Heart left ventricle (tissue), 13 donors: ENCODE data around the gene IRF1.

Source experiments
- CTCF ChIP-seq, 12 donors: fragments of 200-600 bp; sonication (generic) in 4 of 12; IDR thresholded peaks; one replicate each; pipeline versions ENCODE4 v1.5.0 to v1.8.0; 2018 to 2022; ENCODE audit warnings: antibody characterized with exemption in 12 of 12, mild to moderate bottlenecking in 5 of 12
- POLR2A ChIP-seq, 2 donors: fragments of 450-650 bp; IDR thresholded peaks; one replicate each; pipeline ENCODE4 v1.6.1; 2017; ENCODE audit warnings: antibody characterized with exemption in 2 of 2, mild to moderate bottlenecking in 2 of 2, moderate library complexity in 2 of 2
- donor health status: ischemic (EF 13 %, LVEDD 7.1; RV severe dilation, severe dysfunction).
- donor health status: DM: no; HTN: yes; CAD: no.
- donor health status: DM: no; HTN: no; CAD: no.
- donor health status: ischemic (EF 25% LVEDD 6.9; RV normal size, moderate dysfunction).
- donor health status: ischemic (EF 25% LVEDD 5.7; RV mildly dilated, moderate dysfunction).
- donor health status: ischemic (EF 35%, LVEDD 5.7; RV mildly dilated, moderate dysfunction).
- donor health status: nonischemic (EF 11% LVEDD 7.7; RV severe dilation, severe dysfunction).
- donor health status: DM: yes; HTN: yes; CAD: no.
- donor health status: PGD.
- donor health status: ischemic (EF 29% LVEDD 5.4; RV normal size, mild dysfunction).
- donor health status: nonischemic (EF 23%, LVEDD 6.1; RV moderate dilation, normal function).

- TF ChIP-seq CTCF (IDR thresholded peaks at IDR 0.05) (no peak), POLR2A (IDR thresholded peaks at IDR 0.05) (no peak)
These were observed 14.2 kb upstream of the IRF1 start for GRCh38 chr5:132504746-132505145.
